HL-60 (cell line): ENCODE data around the gene HES5.

Experiments
- DNase-seq, 2 experiments: peaks; one replicate each; pipeline ENCODE4 v3.0.0-alpha.2; 2010 to 2020; ENCODE audit warnings: low read depth in 1 of 2, low spot score in 1 of 2
- H3K27ac ChIP-seq: fragments of 250-450 bp; sonication (Bioruptor Pico); replicated peaks from 2 replicates; pipeline ENCODE4 v1.5.1; 2020; ENCODE audit warnings: mild to moderate bottlenecking, moderate library complexity
- H3K27me3 ChIP-seq: fragments of 250-450 bp; sonication (Bioruptor Pico); 2 replicates; pipeline ENCODE4 v1.5.1; 2021; ENCODE audit warnings: mild to moderate bottlenecking, moderate library complexity; ENCODE audit not compliant: insufficient read depth, poor library complexity, severe bottlenecking
- H3K4me3 ChIP-seq: replicated peaks from 2 replicates; pipeline ENCODE4 v1.5.1; 2011; ENCODE audit warnings: mild to moderate bottlenecking, control low read depth, low read length; ENCODE audit not compliant: insufficient read depth
- GABPA ChIP-seq: IDR thresholded peaks from 2 replicates; pipeline ENCODE4 v1.6.1; 2012; ENCODE audit warnings: low read depth
- POLR2AphosphoS5 ChIP-seq: IDR thresholded peaks from 2 replicates; pipeline ENCODE4 v1.6.1; 2012; ENCODE audit warnings: low read depth
- SPI1 ChIP-seq: IDR thresholded peaks from 2 replicates; pipeline ENCODE4 v1.6.1; 2012; ENCODE audit warnings: low read depth, mild to moderate bottlenecking, borderline replicate concordance
- TF ChIP-seq, protein P1 (sequence below): IDR thresholded peaks from one replicate; pipeline ENCODE4 v1.5.1; 2011; ENCODE audit warnings: low read length, control low read depth, inconsistent platforms; ENCODE audit not compliant: insufficient read depth
- TF ChIP-seq, protein P2 (sequence below): IDR thresholded peaks from 2 replicates; pipeline ENCODE4 v1.6.1; 2012; ENCODE audit warnings: low read depth; ENCODE audit not compliant: insufficient replicate concordance

HES5 gene

DNA sequence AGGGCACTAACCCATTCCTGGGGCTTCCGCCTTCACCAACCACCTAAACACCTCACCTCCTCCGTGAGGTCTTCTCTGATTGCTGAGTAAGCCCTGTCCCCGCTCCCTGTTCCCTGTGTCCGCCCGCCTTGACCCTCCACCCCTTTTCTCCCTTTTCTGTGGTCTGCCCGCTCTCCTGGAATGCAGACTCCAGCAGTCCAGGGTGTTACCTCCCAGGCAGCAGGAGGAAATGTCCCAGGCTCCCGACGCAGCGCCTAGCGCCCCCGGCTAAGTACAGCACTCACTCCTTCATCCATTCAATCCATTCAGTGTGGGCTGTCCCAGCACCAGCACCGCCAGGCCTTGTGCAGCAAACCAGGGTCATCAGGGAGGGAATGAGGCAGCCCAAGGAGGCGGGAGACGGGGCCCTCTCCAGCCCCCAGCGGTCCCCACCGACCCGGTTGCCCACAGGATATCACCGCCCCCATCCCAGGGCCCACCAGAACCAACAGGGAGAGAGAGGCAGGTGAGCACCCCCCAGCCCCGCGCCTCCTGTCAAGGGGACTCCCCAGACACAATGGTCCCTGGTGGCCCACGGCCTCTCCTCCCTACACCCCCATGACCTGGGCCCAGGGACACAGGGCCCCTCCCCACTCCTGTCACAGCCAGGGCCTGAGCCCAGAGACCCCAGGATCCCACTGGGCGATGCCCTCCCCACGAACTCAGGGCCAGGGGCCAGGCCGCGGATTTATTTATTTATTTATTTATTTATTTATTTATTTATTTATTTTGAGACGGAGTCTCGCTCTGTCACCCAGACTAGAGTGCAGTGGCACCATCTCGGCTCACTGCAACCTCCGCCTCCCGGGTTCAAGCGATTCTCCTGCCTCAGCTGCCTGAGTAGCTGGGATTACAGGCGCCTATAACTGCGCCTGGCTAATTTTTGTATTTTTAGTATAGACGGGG, 36.3 kb upstream of the HES5 start:
- no peaks in the 10 kb centered on the region for H3K27me3 ChIP-seq
- no peak for DNase-seq
- no peak overlapping the region for H3K27ac ChIP-seq
- TF ChIP-seq, protein P1, sequence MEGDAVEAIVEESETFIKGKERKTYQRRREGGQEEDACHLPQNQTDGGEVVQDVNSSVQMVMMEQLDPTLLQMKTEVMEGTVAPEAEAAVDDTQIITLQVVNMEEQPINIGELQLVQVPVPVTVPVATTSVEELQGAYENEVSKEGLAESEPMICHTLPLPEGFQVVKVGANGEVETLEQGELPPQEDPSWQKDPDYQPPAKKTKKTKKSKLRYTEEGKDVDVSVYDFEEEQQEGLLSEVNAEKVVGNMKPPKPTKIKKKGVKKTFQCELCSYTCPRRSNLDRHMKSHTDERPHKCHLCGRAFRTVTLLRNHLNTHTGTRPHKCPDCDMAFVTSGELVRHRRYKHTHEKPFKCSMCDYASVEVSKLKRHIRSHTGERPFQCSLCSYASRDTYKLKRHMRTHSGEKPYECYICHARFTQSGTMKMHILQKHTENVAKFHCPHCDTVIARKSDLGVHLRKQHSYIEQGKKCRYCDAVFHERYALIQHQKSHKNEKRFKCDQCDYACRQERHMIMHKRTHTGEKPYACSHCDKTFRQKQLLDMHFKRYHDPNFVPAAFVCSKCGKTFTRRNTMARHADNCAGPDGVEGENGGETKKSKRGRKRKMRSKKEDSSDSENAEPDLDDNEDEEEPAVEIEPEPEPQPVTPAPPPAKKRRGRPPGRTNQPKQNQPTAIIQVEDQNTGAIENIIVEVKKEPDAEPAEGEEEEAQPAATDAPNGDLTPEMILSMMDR: no peak
- TF ChIP-seq, protein P2, sequence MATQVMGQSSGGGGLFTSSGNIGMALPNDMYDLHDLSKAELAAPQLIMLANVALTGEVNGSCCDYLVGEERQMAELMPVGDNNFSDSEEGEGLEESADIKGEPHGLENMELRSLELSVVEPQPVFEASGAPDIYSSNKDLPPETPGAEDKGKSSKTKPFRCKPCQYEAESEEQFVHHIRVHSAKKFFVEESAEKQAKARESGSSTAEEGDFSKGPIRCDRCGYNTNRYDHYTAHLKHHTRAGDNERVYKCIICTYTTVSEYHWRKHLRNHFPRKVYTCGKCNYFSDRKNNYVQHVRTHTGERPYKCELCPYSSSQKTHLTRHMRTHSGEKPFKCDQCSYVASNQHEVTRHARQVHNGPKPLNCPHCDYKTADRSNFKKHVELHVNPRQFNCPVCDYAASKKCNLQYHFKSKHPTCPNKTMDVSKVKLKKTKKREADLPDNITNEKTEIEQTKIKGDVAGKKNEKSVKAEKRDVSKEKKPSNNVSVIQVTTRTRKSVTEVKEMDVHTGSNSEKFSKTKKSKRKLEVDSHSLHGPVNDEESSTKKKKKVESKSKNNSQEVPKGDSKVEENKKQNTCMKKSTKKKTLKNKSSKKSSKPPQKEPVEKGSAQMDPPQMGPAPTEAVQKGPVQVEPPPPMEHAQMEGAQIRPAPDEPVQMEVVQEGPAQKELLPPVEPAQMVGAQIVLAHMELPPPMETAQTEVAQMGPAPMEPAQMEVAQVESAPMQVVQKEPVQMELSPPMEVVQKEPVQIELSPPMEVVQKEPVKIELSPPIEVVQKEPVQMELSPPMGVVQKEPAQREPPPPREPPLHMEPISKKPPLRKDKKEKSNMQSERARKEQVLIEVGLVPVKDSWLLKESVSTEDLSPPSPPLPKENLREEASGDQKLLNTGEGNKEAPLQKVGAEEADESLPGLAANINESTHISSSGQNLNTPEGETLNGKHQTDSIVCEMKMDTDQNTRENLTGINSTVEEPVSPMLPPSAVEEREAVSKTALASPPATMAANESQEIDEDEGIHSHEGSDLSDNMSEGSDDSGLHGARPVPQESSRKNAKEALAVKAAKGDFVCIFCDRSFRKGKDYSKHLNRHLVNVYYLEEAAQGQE: no peak
- TF ChIP-seq POLR2AphosphoS5 (no peak), GABPA (no peak), SPI1 (no peak)
- H3K4me3 ChIP-seq: no peak overlapping the region

GRCh38 chr1:2564815-2565374, 34.8 kb upstream of the HES5 start:
- no peak for TF ChIP-seq POLR2AphosphoS5
- TF ChIP-seq SPI1: no peak
- no peak for TF ChIP-seq GABPA
- TF ChIP-seq, protein P1: no peak
- TF ChIP-seq, protein P2: no peak
- H3K27ac ChIP-seq: no peak overlapping the region

DNA sequence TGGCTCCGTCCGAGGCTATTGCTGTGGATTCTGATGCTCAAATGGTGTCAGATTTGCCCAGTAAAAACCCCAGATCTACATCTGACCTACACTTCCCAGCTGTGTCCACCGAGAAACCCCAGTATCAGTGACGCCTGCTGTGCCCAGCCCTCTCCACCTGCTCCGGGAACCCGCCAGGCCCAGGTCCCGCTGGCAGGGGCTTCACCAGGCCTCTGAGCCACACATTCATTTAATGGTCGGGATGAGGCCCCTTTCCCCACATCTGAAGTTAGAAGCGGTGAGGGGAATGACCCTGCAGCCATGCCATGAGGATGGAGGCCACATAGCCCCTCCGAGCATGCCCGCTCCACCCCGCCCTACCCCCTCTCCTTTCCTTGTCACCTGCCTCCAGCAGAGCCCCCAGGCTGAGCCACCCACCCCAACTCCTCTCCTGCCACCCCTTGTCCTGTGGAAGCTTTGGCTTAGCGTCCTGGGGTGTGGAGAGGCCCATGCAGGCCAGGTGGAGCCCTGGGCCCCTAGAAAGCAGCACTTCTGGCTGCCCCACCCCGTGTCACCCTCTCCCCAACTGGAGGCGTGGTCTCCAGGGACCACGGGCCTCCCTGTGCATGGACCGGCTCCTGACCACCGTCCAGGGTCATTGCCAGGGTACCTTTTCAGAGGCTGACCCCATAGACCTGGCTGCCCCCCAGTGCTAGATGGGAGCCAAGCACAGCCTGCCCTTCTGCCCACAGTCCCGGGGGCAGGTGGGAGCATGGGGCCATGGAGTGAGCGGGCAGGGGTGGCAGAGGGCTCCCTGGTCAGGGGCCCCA, 34.1 kb upstream of the HES5 start:
- no peak overlapping the region for H3K4me3 ChIP-seq
- no peaks in the 10 kb centered on the region for H3K27me3 ChIP-seq
- H3K27ac ChIP-seq: no peak overlapping the region
- DNase-seq: no peak
- TF ChIP-seq, protein P2: no peak
- TF ChIP-seq SPI1 (no peak), GABPA (no peak), POLR2AphosphoS5 (no peak)
- TF ChIP-seq, protein P1: no peak

More at GRCh38 chr1:2564815-2565374, 34.8 kb upstream of the HES5 start:
- H3K4me3 ChIP-seq: no peak overlapping the region
- no peaks in the 10 kb centered on the region for H3K27me3 ChIP-seq
- no peak for DNase-seq
